ENCODE results near the gene EXOC3.
"Not testable (repeated sequence)": the region's sequence is repeated elsewhere in the genome, so short reads cannot be mapped to it uniquely, and the experiment has no call there.

EXOC3 gene

GRCh38 chr5:407801-408268 is 35.1 kb upstream of the EXOC3 start:
- no peak for DNase-seq

- no peak for DNase-seq
Measured at GRCh38 chr5:410911-411517, 32.0 kb upstream of the EXOC3 start.

- DNase-seq = no peak
Measured at GRCh38 chr5:411728-412127, 31.2 kb upstream of the EXOC3 start.

- not testable (repeated sequence) for DNase-seq
Measured at GRCh38 chr5:414991-415927, 27.7 kb upstream of the EXOC3 start.

GRCh38 chr5:415928-416635 is 26.9 kb upstream of the EXOC3 start:
- no peak for DNase-seq

- no peak for DNase-seq
Measured at GRCh38 chr5:416636-416960, 26.4 kb upstream of the EXOC3 start.

- no peak for DNase-seq
Measured at GRCh38 chr5:417301-418161, 25.4 kb upstream of the EXOC3 start.

- peak in 1 of 2 donors; percentile 27 for DNase-seq
Measured at GRCh38 chr5:418162-419121, 24.5 kb upstream of the EXOC3 start.

- DNase-seq = no peak
Measured at GRCh38 chr5:419970-420369, 23.0 kb upstream of the EXOC3 start.

GRCh38 chr5:420632-421286 is 22.2 kb upstream of the EXOC3 start:
- no peak for DNase-seq

- no peak for DNase-seq
Measured at GRCh38 chr5:421287-421880, 21.6 kb upstream of the EXOC3 start.

GRCh38 chr5:421901-422300 is 21.1 kb upstream of the EXOC3 start:
- no peak for DNase-seq

GRCh38 chr5:422323-423232 is 20.4 kb upstream of the EXOC3 start:
- DNase-seq = no peak

GRCh38 chr5:423233-423565 is 19.8 kb upstream of the EXOC3 start:
- DNase-seq = no peak

GRCh38 chr5:423626-424261 is 19.2 kb upstream of the EXOC3 start:
- DNase-seq = peak in 1 of 2 donors; percentile 57

GRCh38 chr5:424301-425110 is 18.5 kb upstream of the EXOC3 start:
- peak; percentile 61 to 90 for DNase-seq

GRCh38 chr5:425714-426113 is 17.3 kb upstream of the EXOC3 start:
- DNase-seq = peak; percentile 37 to 44
